Right cardiac atrium (tissue), 5 donors: ENCODE results near the gene PITPNB. TPM values are rescaled to one million over a fixed set of nuclear protein-coding genes. Genes with fewer than 3 reads are reported as not detected.
A peak's percentile ranks its signal among the peaks of the same experiment; 100 is the strongest.

Experiments used
- ATAC-seq, 2 donors: fragments of 200-7000 bp; cut with Tn5 transposase; one replicate each; pipeline versions ENCODE4 v1.8.0 to v1.9.1; 2020; ENCODE audit warnings: moderate library complexity in 2 of 2, mild to moderate bottlenecking in 1 of 2
- DNase-seq, 3 donors: peaks; one replicate each; pipeline ENCODE4 v3.0.0-alpha.2; 2020
- H3K27ac ChIP-seq: one replicate; pipeline ENCODE4 v1.5.1; 2013; ENCODE audit warnings: mild to moderate bottlenecking, low read length, control low read depth, moderate library complexity
- H3K27me3 ChIP-seq: one replicate; pipeline ENCODE4 v1.6.1; 2013; ENCODE audit not compliant: control insufficient read depth, insufficient read depth
- H3K4me1 ChIP-seq: one replicate; pipeline ENCODE4 v1.6.1; 2013; ENCODE audit warnings: low read length; ENCODE audit not compliant: control insufficient read depth, insufficient read depth
- H3K4me3 ChIP-seq: one replicate; pipeline ENCODE4 v1.5.1; 2013; ENCODE audit warnings: low read length, control low read depth
- H3K9me3 ChIP-seq: one replicate; pipeline ENCODE4 v1.6.1; 2013; ENCODE audit warnings: low read length; ENCODE audit not compliant: control insufficient read depth
- whole genome bisulfite sequencing: extraction: QIAGEN DNeasy Blood & Tissue Kit; methylation state at CpG from one replicate; pipeline ENCODE4 v1.1.7; 2013; 5-methylcytosine and 5-hydroxymethylcytosine counted together
- intact Hi-C, 4 donors: fragments of 100-400 bp; cut with DNase I; formaldehyde crosslinking; loops; one replicate each; pipeline versions ENCODE4 v1.11.0 to v1.14.0; 2022 to 2023
- polyA plus RNA-seq: library from polyadenylated mRNA; stranded (reverse); fragments of 200-250 nt; gene quantifications from one replicate; pipeline ENCODE4 v1.2.3, GENCODE V29; 2013
- total RNA-seq, 4 donors: library from RNA; stranded (reverse); fragmentation: NEBNext Ultra II Directional; extraction: Animal tissue kit (Norgen Biotek cat#: 25700); gene quantifications; one replicate each; pipeline ENCODE4 v1.2.1, GENCODE V29; 2021
- donor health status: healthy with polysubstance abuse.
- donor health status: DM: no; HTN: yes; CAD: no.
- donor health status: DM: no; HTN: no; CAD: no.
- donor health status: DM: no; HTN: yes; CAD: no; lungs with severe emphysema.
- donor health status: DM: yes; HTN: yes; CAD: no.

Gene PITPNB
- total and polyA plus RNA-seq, 5 donors = 24.5 to 92.7 (median 78.1) TPM

- Histone ChIP-seq H3K9me3 (no peaks in the 10 kb centered on the region), H3K27ac (no peak overlapping the region), H3K4me3 (no peak overlapping the region), H3K27me3 (no peaks in the 10 kb centered on the region), H3K4me1 (peaks cover 7% of the 10 kb centered on the region)
- 62% methylated on average over 15 of the region's 15 CpGs for WGBS
- ATAC-seq = peak; percentile 17 to 33
- no peak for DNase-seq
- intact Hi-C loops = no loop called here
Measured at GRCh38 chr22:27842669-27843431, 76.2 kb downstream of the PITPNB start.

GRCh38 chr22:27842201-27842600 is 76.9 kb downstream of the PITPNB start:
- intact Hi-C loops = no loop called here
- peak in 1 of 2 donors; percentile 4 for ATAC-seq
- 81% methylated on average over 1 of the region's 1 CpG for WGBS

DNA sequence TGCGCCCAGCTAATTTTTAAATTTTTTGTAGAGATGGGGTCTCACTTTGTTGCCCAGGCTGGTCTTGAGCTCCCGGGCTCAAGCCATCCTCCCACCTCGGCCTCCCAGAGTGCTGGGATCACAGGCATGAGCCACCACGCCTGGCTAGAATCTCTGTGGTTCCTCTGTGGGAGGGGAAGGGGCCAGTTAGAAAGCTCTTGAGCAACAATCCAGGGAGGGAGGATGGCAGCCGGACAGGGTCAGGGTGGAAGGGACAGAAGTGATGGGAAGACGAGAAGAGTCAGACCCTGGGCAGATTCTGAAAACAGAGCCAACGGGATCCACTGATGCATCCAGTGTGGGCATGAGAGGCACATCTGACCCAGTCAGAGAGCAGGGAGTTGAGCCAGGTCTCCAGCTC is 78.6 kb downstream of the PITPNB start:
- Histone ChIP-seq H3K4me3 (no peak overlapping the region), H3K27me3 (no peaks in the 10 kb centered on the region), H3K27ac (no peak overlapping the region), H3K4me1 (peaks cover 7% of the 10 kb centered on the region), H3K9me3 (no peaks in the 10 kb centered on the region)
- WGBS = 96% methylated on average over 7 of the region's 7 CpGs
- DNase-seq (no peak), ATAC-seq (no peak)
- intact Hi-C loops = no loop called here

More at GRCh38 chr22:27842201-27842600, 76.9 kb downstream of the PITPNB start:
- H3K4me1 ChIP-seq = peaks cover 7% of the 10 kb centered on the region
- no peaks in the 10 kb centered on the region for H3K9me3 ChIP-seq
- H3K27ac ChIP-seq = no peak overlapping the region
- no peak overlapping the region for H3K4me3 ChIP-seq
- no peak for DNase-seq
- H3K27me3 ChIP-seq = no peaks in the 10 kb centered on the region

DNA sequence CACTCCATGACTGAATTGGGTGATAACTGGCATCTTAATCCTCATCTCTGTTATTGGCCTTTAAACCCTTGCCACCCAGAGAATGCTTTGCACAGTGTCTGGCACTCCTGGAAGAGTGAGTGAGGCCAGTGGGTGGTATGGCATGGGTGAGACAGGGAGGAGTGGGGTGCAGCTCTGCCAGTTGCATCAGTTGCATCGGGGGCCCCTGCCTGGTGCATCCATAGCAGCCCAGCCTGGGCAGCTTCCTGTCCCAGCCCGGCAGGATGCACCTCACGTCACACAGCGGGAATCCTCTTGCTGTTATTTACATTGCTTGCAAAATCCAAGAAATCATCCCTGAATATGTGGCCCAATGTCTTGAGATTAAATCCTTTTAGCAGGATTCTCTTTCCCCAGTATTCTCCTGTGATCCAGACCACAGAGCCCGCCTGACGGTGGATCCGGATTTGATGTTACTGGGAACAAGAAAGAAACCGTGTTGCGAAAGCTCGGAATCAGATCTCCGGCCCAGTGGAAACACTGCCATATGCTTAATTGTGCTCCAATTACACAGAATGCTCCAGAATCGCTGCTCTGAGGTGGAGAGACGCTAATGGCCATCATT is 79.9 kb downstream of the PITPNB start:
- 86% methylated on average over 13 of the region's 13 CpGs for WGBS
- DNase-seq = no peak
- intact Hi-C loops = no loop called here

DNA sequence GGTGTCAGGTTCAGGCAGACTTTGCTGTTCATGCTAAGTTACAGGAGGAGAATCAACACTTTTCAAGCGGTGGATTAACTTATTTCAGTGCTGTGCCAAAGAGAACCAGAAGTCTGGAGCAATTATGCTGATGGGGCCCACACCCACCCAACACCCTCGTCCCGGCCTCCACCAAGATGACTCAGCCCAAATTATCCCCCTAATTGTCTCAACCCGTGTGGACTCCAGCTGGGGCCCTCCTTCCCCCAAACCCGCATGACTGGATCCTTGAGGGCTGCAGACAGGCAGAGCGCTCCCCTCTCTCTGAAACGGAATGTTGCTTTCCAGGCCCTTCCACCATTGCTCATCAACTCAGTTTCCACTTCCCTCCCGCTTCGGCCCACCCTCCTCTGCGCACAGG is 82.9 kb downstream of the PITPNB start:
- Histone ChIP-seq H3K27ac (no peak overlapping the region), H3K9me3 (no peaks in the 10 kb centered on the region), H3K4me3 (no peak overlapping the region), H3K4me1 (no peaks in the 10 kb centered on the region), H3K27me3 (no peaks in the 10 kb centered on the region)
- WGBS = 85% methylated on average over 10 of the region's 10 CpGs
- DNase-seq (no peak), ATAC-seq (no peak)
- intact Hi-C loops = no loop called here

More for the DNA sequence above, 79.9 kb downstream of the PITPNB start:
- no peak overlapping the region for H3K27ac ChIP-seq
- peaks cover 7% of the 10 kb centered on the region for H3K4me1 ChIP-seq
- no peaks in the 10 kb centered on the region for H3K9me3 ChIP-seq
- no peak for ATAC-seq
- no peak overlapping the region for H3K4me3 ChIP-seq
- no peaks in the 10 kb centered on the region for H3K27me3 ChIP-seq

GRCh38 chr22:27835446-27835845 is 83.6 kb downstream of the PITPNB start:
- intact Hi-C loops = no loop called here
- H3K9me3 ChIP-seq = no peaks in the 10 kb centered on the region
- DNase-seq (no peak), ATAC-seq (no peak)
- no peak overlapping the region for H3K4me3 ChIP-seq
- no peaks in the 10 kb centered on the region for H3K27me3 ChIP-seq
- H3K4me1 ChIP-seq = no peaks in the 10 kb centered on the region
- 85% methylated on average over 6 of the region's 6 CpGs for WGBS
- no peak overlapping the region for H3K27ac ChIP-seq

- no peak for ATAC-seq
- no peaks in the 10 kb centered on the region for H3K9me3 ChIP-seq
- intact Hi-C loops = no loop called here
- no peak overlapping the region for H3K27ac ChIP-seq
- no peak overlapping the region for H3K4me3 ChIP-seq
- DNase-seq = no peak
- no peaks in the 10 kb centered on the region for H3K27me3 ChIP-seq
- H3K4me1 ChIP-seq = no peaks in the 10 kb centered on the region
- 93% methylated on average over 20 of the region's 20 CpGs for WGBS
Measured at GRCh38 chr22:27834364-27835185, 84.5 kb downstream of the PITPNB start.

DNA sequence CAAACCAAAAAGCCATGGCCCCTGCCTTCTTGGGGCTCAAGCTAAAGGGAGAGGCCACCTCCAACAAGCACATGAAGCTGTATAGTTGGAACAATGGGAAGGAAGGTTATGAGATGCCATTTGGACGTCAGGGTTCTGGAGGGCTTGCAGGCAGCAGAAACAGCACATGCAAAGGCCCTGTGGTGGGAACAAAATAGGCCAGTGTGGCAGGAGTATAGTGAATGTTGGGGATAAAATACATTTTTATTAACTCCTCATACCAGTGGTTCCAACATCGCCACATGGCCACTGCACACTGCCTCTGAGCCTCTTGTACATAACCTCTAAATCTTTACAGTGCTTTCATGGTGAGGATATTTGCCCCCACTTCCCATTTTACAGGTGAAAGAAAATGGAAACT is 85.3 kb downstream of the PITPNB start:
- no peak overlapping the region for H3K27ac ChIP-seq
- WGBS = 95% methylated on average over 2 of the region's 2 CpGs
- DNase-seq = no peak
- intact Hi-C loops = no loop called here
- H3K27me3 ChIP-seq = no peaks in the 10 kb centered on the region
- ATAC-seq = no peak
- no peak overlapping the region for H3K4me3 ChIP-seq
- no peaks in the 10 kb centered on the region for H3K9me3 ChIP-seq
- no peaks in the 10 kb centered on the region for H3K4me1 ChIP-seq

DNA sequence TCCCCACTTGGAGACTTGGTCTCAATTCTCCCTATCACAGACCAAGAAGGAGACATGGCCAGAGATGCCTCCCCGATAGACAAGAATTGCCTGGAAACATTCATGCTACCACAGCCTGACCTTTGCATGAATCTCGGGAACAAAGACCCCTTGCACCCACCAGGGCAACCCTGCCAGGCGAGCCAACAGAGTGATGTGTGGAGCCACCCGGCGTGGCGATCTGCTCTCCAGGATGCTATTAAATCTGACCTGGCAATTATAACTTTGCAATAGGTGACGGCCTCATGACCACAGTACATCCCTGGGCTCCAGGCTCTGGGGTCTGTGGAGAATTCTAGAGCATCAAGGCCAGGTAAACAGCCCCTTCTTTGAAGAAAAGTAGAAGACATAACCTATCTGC is 86.5 kb downstream of the PITPNB start:
- Histone ChIP-seq H3K9me3 (no peaks in the 10 kb centered on the region), H3K27me3 (no peaks in the 10 kb centered on the region), H3K4me3 (no peak overlapping the region), H3K27ac (no peak overlapping the region), H3K4me1 (no peaks in the 10 kb centered on the region)
- no peak for DNase-seq
- 93% methylated on average over 7 of the region's 7 CpGs for WGBS
- intact Hi-C loops = no loop called here
- no peak for ATAC-seq

GRCh38 chr22:27829620-27830019 is 89.4 kb downstream of the PITPNB start:
- WGBS = 81% methylated on average over 3 of the region's 3 CpGs
- DNase-seq (no peak), ATAC-seq (no peak)
- no peaks in the 10 kb centered on the region for H3K9me3 ChIP-seq
- H3K27me3 ChIP-seq = no peaks in the 10 kb centered on the region
- H3K27ac ChIP-seq = no peak overlapping the region
- intact Hi-C loops = loop anchor here in 1 of 4 donors (10.0 kb wide), 1 partner anchor 1065 kb away; no protein-coding TSS in a partner anchor
- no peaks in the 10 kb centered on the region for H3K4me1 ChIP-seq
- H3K4me3 ChIP-seq = no peak overlapping the region
